Testis (tissue), 2 donors: ENCODE data around the gene MTOR.

Experiments used
- CTCF ChIP-seq, 3 experiments: fragments of 450-650 bp in 2 of 3; fragments of 200-600 bp in 1 of 3; sonication (generic) in 1 of 3; IDR thresholded peaks; one replicate each; pipeline ENCODE4 v1.5.1; 2016 to 2019; ENCODE audit warnings: antibody characterized with exemption in 3 of 3, mild to moderate bottlenecking in 2 of 3, moderate library complexity in 1 of 3
- POLR2A ChIP-seq: fragments of 450-650 bp; IDR thresholded peaks from one replicate; pipeline ENCODE4 v1.6.1; 2017; ENCODE audit warnings: antibody characterized with exemption, mild to moderate bottlenecking, moderate library complexity

- TF ChIP-seq POLR2A (no peak), CTCF (IDR thresholded peaks at IDR 0.05) (no peak)
Measured at GRCh38 chr1:11294951-11295350, 32.6 kb upstream of the MTOR start.
